GM21723 (cell line): ENCODE measurements around the gene ARHGAP26.
"Not testable (repeated sequence)": the region's sequence is repeated elsewhere in the genome, so short reads cannot be mapped to it uniquely, and the experiment has no call there.

ENCODE experiments used
- ATAC-seq: cut with Tn5 transposase; IDR thresholded peaks from one replicate; pipeline ENCODE4 v1.9.1; 2021; ENCODE audit warnings: mild to moderate bottlenecking, moderate library complexity; ENCODE audit not compliant: unreplicated experiment

The ARHGAP26 gene

DNA sequence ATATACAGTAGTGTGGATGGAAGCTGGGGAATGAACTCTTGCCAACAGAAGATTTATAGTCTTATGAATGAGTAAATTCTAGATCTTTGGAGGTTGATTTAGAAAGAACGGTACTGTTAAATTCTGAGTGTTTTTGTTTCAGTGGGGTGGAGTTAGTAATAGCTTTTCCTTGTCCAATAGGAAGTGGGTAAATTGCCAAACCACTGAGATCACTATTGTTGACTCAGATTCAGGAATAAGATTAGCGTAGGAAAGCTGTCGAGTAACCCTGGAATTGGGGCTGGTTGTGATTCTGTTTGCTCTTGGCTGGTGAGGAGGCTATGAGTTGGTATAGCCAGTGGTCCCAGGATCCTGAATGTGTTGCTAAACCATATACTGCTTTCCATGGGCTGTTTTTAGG, 155.6 kb downstream of the ARHGAP26 start:
- ATAC-seq = no peak

DNA sequence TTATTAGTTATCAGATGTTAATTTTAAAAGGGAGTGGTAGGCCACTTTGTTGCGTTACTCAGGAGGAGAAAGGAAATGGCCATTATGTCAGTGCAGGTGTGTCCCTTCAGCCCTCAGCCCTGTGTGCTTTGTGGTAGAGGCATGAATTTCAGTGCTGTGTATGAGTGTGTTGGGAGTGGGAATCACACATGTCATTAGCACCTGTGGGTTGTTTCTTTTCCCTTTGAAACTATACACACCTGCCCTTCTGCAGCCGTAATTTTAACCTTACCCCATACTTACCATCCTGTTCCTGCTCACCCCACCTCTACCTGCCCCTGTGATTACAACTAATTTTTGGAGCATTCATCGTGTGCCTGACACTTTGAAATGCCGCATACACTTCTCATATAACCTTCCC, 156.4 kb downstream of the ARHGAP26 start:
- no peak for ATAC-seq

- not testable (repeated sequence) for ATAC-seq
These were observed 158.8 kb downstream of the ARHGAP26 start for GRCh38 chr5:142928999-142929398.

- no peak for ATAC-seq
These were observed 159.4 kb downstream of the ARHGAP26 start for GRCh38 chr5:142929587-142929986.

GRCh38 chr5:142930395-142931110, 160.4 kb downstream of the ARHGAP26 start:
- ATAC-seq = no peak

DNA sequence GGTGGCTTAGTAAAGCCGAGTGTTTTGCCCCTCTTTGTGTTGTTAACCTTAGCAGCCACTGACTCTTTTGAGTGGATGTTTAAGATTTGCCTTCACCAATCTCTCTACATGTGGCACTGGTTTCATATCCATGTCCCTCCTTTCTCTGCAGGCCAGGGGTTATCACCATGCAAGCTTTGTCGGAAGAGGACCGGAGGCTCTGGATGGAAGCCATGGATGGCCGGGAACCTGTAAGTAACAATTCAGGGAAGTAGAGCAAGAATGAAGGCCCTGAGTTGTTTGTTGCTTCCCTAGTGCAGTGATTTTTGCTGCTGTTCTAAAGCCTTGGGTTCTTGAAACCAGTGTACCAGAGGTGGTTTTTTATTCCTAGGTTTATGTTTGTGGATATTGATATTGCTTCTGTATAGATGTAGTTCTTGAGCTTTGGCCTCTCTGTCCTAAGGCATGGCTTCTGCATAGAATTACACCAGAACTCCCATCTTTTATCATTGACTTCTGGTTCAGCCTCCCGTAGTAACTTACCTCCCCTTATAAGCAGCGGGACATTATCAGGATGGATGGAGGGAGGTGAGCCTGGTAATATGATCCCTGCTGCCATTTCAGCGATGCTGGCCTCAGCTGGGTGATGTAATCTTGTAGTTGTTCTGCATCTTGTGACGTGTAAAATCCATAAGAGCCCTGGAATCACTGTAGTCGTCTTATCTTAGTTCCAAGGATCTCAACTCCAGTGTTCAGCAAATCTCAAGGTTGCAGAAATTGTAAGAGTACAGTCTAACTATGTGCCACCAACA, 161.9 kb downstream of the ARHGAP26 start:
- no peak for ATAC-seq

- ATAC-seq = no peak
These were observed 164.0 kb downstream of the ARHGAP26 start for GRCh38 chr5:142934051-142934762.

GRCh38 chr5:142935014-142935413, 164.8 kb downstream of the ARHGAP26 start:
- ATAC-seq = no peak

DNA sequence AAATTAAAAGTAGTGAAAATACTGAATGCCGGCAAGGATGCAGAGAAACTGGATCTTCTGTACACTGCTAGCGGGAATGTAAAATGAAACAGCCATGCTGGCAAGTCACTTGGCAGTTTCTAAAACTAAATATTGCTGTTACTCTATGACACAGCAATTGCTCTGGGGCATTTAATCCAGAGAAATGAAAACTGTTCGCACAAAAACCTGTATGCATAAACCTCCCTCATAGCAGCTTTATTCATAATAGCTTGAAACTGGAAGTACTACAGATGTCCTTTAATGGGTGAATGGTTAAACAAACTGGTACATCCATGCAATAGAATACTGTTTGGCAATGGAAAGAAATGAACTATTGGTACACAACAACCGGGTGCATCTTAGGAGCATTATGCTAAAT, 167.2 kb downstream of the ARHGAP26 start:
- no peak for ATAC-seq

GRCh38 chr5:142938266-142938880, 168.2 kb downstream of the ARHGAP26 start:
- ATAC-seq = no peak

- ATAC-seq = no peak
These were observed 168.8 kb downstream of the ARHGAP26 start for GRCh38 chr5:142939006-142939405.

- no peak for ATAC-seq
These were observed 169.7 kb downstream of the ARHGAP26 start for GRCh38 chr5:142939884-142940283.

- ATAC-seq = no peak
These were observed 171.1 kb downstream of the ARHGAP26 start for GRCh38 chr5:142941245-142941644.

DNA sequence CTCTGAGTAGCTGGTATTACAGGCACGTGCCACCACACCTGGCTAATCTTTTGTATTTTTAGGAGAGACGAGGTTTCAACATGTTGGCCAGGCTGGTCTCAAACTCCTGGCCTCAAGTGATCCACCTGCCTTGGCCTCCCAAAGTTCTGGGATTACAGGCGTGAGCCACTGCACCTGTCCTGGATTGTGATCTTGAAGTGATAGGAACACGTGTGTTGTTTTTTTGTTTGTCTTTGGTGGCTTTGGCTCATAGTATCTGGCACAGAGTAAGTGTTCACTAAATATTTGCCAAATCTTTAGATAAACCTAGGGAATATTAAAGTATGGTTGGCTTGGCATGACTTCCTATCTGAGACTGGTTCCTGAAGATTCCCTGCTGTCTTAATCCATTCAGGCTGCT, 172.7 kb downstream of the ARHGAP26 start:
- ATAC-seq = no peak

GRCh38 chr5:142944140-142944539, 174.0 kb downstream of the ARHGAP26 start:
- ATAC-seq = no peak

- no peak for ATAC-seq
These were observed 175.1 kb downstream of the ARHGAP26 start for GRCh38 chr5:142945321-142945720.

DNA sequence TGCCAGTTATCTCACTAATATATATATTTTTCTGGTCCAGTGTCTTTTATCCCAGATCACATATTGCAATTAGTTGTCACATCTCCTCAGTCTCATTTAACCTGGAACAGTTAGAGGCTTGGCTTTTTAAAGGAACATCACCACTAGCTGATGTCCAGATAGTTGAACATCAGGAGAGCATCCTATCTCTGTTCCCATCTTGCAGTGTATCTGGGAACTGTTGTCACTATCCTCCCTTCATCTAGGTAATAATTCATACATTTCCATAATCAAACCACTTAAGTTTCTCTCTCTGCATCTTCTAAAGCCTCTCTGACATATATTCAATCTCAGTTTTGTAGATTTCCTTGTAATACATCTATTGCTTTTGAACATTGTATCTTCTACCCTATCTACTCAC, 175.7 kb downstream of the ARHGAP26 start:
- ATAC-seq = no peak

DNA sequence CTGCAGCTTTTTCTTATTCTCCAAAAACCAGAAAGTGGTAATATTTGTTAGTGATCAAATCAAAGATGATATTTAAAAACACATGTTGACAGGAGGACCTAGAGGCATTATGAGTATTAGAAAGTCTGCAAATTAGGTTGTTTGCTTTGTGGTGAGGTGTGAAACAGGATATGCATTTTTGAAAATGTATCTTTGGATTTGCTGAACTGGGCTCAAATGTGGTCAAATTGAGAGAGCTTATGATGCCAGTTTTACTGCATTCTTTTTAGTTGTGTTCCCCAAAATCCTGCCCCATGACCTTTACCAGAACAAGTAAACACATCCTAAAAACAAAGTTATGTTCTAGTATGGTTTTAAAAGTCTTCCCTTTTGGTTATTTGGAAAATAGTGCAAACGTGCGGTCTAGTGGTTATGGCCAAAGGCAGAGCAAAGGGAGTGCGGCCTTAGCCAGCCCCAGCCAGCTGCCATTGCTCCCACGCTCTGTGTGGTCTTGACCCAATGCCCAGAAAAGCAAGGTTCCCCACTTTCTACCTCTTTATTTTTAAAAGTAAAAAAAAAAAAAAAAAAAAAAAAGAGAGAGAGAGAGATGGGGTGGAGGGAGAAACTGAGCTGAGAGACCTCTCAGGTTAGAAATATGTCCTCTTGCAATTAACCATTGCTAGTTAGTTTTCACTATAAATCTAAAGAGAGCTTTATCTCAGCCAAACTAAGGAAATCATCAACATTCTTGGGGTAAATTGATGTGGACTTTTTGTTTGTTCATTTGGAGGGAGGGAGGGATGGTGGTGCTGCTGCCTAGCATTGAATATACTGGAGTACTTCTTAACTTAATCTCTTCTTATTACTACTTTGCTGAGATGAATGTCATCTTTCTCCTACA, 176.6 kb downstream of the ARHGAP26 start:
- no peak for ATAC-seq

DNA sequence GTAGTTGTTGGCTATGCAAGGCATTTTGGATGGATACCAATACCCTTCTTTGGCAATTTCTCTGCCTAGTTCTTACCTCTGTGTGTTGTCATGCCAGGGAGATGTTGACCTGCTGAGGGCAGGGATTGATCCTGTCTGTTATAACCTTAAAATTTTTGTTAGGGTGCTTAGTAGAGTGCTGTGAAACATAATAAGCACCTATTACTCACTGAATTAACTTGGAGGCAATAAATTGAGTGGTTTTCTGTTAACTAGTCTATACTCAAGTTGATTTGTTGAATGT, 177.2 kb downstream of the ARHGAP26 start:
- ATAC-seq = no peak

GRCh38 chr5:142952229-142952628, 182.1 kb downstream of the ARHGAP26 start:
- no peak for ATAC-seq

DNA sequence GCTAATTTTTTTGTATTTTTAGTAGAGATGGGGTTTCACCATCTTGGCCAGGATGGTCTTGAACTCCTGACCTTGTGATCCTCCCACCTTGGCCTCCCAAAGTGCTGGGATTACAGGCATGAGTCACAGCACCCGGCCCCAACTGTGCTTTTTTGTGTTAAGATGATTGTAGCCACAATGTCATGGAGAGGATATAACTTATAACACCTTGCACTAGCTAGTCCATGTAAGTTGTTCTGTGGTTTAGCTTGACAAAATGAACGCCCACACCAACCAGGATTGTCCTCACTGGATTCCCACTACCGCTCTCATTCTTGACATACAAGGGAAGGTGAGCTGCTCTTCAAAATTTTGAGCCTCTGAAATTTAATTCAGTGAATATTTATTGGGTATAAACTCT, 182.7 kb downstream of the ARHGAP26 start:
- ATAC-seq = not testable (repeated sequence)
